Stimulated activated CD4-positive, alpha-beta T cell treated with anti-CD3 and anti-CD28 coated beads, TNF-alpha, amount 100 ng/mL, for 4 hours (primary cell): ENCODE measurements around the gene FBLN1.
"Not testable (repeated sequence)": the region's sequence is repeated elsewhere in the genome, so short reads cannot be mapped to it uniquely, and the experiment has no call there.

ENCODE experiments used
- DNase-seq, 3 experiments: peaks; one replicate each; pipeline ENCODE4 v3.0.0-alpha.2; 2020; ENCODE audit warnings: low read depth in 3 of 3

FBLN1 gene

GRCh38 chr22:45585946-45586540, 83.4 kb downstream of the FBLN1 start:
- no peak for DNase-seq

- no peak for DNase-seq
Measured at GRCh38 chr22:45586651-45587405, 84.1 kb downstream of the FBLN1 start.

GRCh38 chr22:45587638-45588505, 85.2 kb downstream of the FBLN1 start:
- DNase-seq: no peak

- DNase-seq: no peak
Measured at GRCh38 chr22:45589556-45589955, 86.9 kb downstream of the FBLN1 start.

- no peak for DNase-seq
Measured at GRCh38 chr22:45590262-45590661, 87.6 kb downstream of the FBLN1 start.

- DNase-seq: not testable (repeated sequence)
Measured at GRCh38 chr22:45591633-45592213, 89.0 kb downstream of the FBLN1 start.

- DNase-seq: no peak
Measured at GRCh38 chr22:45594123-45594941, 91.6 kb downstream of the FBLN1 start.

GRCh38 chr22:45597460-45598192, 94.9 kb downstream of the FBLN1 start:
- DNase-seq: no peak

- no peak for DNase-seq
Measured at GRCh38 chr22:45598596-45599217, 96.0 kb downstream of the FBLN1 start.

- no peak for DNase-seq
Measured at GRCh38 chr22:45599836-45600577, 97.3 kb downstream of the FBLN1 start.

GRCh38 chr22:45600790-45601730, 98.4 kb downstream of the FBLN1 start:
- no peak for DNase-seq

- no peak for DNase-seq
Measured at GRCh38 chr22:45602004-45602733, 99.5 kb downstream of the FBLN1 start.

GRCh38 chr22:45602824-45603595, 100.3 kb downstream of the FBLN1 start:
- DNase-seq: no peak

GRCh38 chr22:45603619-45604018, 100.9 kb downstream of the FBLN1 start:
- no peak for DNase-seq

- DNase-seq: not testable (repeated sequence)
Measured at GRCh38 chr22:45608045-45608444, 105.4 kb downstream of the FBLN1 start.

GRCh38 chr22:45608763-45609180, 106.1 kb downstream of the FBLN1 start:
- DNase-seq: no peak

- no peak for DNase-seq
Measured at GRCh38 chr22:45612451-45612901, 109.8 kb downstream of the FBLN1 start.
